NCI-H226 (cell line): Measurements from ENCODE around the gene ACTL9.
"Not testable (repeated sequence)": the region's sequence is repeated elsewhere in the genome, so short reads cannot be mapped to it uniquely, and the experiment has no call there.

Experiments used
- DNase-seq: peaks from one replicate; pipeline ENCODE4 v3.0.0-alpha.2; 2015

The ACTL9 gene

GRCh38 chr19:8698433-8699063, at the start of gene ACTL9:
ACTL9 (minus strand) TSS chr19:8698795; CDS start chr19:8698701, 94 bp downstream.
- no peak for DNase-seq

GRCh38 chr19:8739291-8740065, 40.9 kb upstream of the ACTL9 start:
- DNase-seq, result not testable (repeated sequence)

GRCh38 chr19:8738377-8738776, 39.8 kb upstream of the ACTL9 start:
- no peak for DNase-seq

GRCh38 chr19:8731428-8732169, 33.0 kb upstream of the ACTL9 start:
- no peak for DNase-seq

GRCh38 chr19:8724276-8724675, 25.7 kb upstream of the ACTL9 start:
- no peak for DNase-seq

GRCh38 chr19:8722032-8722431, 23.4 kb upstream of the ACTL9 start:
- no peak for DNase-seq

- no peak for DNase-seq
Measured at GRCh38 chr19:8721334-8721733, 22.7 kb upstream of the ACTL9 start, which contains the start of gene OR2Z1. OR2Z1 (plus strand) TSS chr19:8721634; CDS start chr19:8731029, 9,395 bp downstream.

- DNase-seq, result peak; percentile 37
Measured at GRCh38 chr19:8710337-8710736, 11.7 kb upstream of the ACTL9 start.

GRCh38 chr19:8705742-8706141, 7.1 kb upstream of the ACTL9 start:
- DNase-seq, result peak; percentile 51

- DNase-seq, result not testable (repeated sequence)
Measured at GRCh38 chr19:8705304-8705703, 6.7 kb upstream of the ACTL9 start.

GRCh38 chr19:8703223-8703622, 4.6 kb upstream of the ACTL9 start:
- no peak for DNase-seq

GRCh38 chr19:8702350-8702749, 3.8 kb upstream of the ACTL9 start:
- peak; percentile 47 for DNase-seq

- DNase-seq, result no peak
Measured at GRCh38 chr19:8700956-8701355, 2.4 kb upstream of the ACTL9 start.

GRCh38 chr19:8699908-8700307, 1.3 kb upstream of the ACTL9 start:
- DNase-seq, result no peak

- DNase-seq, result no peak
Measured at GRCh38 chr19:8697671-8698432, 743 bp downstream of the ACTL9 start.

GRCh38 chr19:8696993-8697392, 1.6 kb downstream of the ACTL9 start:
- no peak for DNase-seq

- DNase-seq, result no peak
Measured at GRCh38 chr19:8695911-8696310, 2.7 kb downstream of the ACTL9 start.

GRCh38 chr19:8695501-8695900, 3.1 kb downstream of the ACTL9 start:
- no peak for DNase-seq

- no peak for DNase-seq
Measured at GRCh38 chr19:8690753-8691539, 7.6 kb downstream of the ACTL9 start.

GRCh38 chr19:8688930-8689329, 9.7 kb downstream of the ACTL9 start:
- DNase-seq, result no peak

GRCh38 chr19:8686549-8686948, 12.0 kb downstream of the ACTL9 start:
- no peak for DNase-seq
